Rectal smooth muscle tissue (tissue), 1 donor: ENCODE measurements around the gene CD53.
"Not testable (repeated sequence)": the region's sequence is repeated elsewhere in the genome, so short reads cannot be mapped to it uniquely, and the experiment has no call there.

Experiments used
- H3K27ac ChIP-seq: one replicate; pipeline ENCODE4 v1.7.0; 2013; ENCODE audit warnings: low read depth, low read length, inconsistent platforms
- H3K27me3 ChIP-seq: one replicate; pipeline ENCODE4 v1.7.0; 2013; ENCODE audit warnings: low read length; ENCODE audit not compliant: control insufficient read depth, insufficient read depth
- H3K36me3 ChIP-seq: one replicate; pipeline ENCODE4 v1.7.0; 2013; ENCODE audit warnings: low read length; ENCODE audit not compliant: control insufficient read depth, insufficient read depth
- H3K4me1 ChIP-seq: one replicate; pipeline ENCODE4 v1.7.0; 2013; ENCODE audit warnings: low read length; ENCODE audit not compliant: control insufficient read depth, insufficient read depth
- H3K4me3 ChIP-seq: one replicate; pipeline ENCODE4 v1.7.0; 2013; ENCODE audit warnings: low read length
- H3K9ac ChIP-seq: one replicate; pipeline ENCODE4 v1.7.0; 2013; ENCODE audit warnings: low read length

CD53 gene

GRCh38 chr1:110860620-110861019 is 12.3 kb upstream of the CD53 start:
- H3K27me3 ChIP-seq, H3K36me3 ChIP-seq, H3K4me1 ChIP-seq, H3K27ac ChIP-seq, H3K9ac ChIP-seq, H3K4me3 ChIP-seq: not testable (repeated sequence)

GRCh38 chr1:110861942-110862341 is 11.0 kb upstream of the CD53 start:
- H3K9ac ChIP-seq, H3K27me3 ChIP-seq, H3K4me1 ChIP-seq, H3K4me3 ChIP-seq, H3K27ac ChIP-seq, H3K36me3 ChIP-seq: not testable (repeated sequence)

- Histone ChIP-seq H3K4me3 (no peak overlapping the region), H3K9ac (no peak overlapping the region), H3K27me3 (no peaks in the 10 kb centered on the region), H3K27ac (no peak overlapping the region), H3K4me1 (no peaks in the 10 kb centered on the region), H3K36me3 (no peaks in the 10 kb centered on the region)
Measured at GRCh38 chr1:110864287-110864686, 8.7 kb upstream of the CD53 start.

GRCh38 chr1:110870721-110871388 is 2.1 kb upstream of the CD53 start:
- Histone ChIP-seq H3K4me3 (no peak overlapping the region), H3K27ac (no peak overlapping the region), H3K9ac (no peak overlapping the region), H3K36me3 (no peaks in the 10 kb centered on the region), H3K27me3 (no peaks in the 10 kb centered on the region), H3K4me1 (no peaks in the 10 kb centered on the region)

- H3K27ac ChIP-seq: no peak overlapping the region
- no peak overlapping the region for H3K4me3 ChIP-seq
- no peaks in the 10 kb centered on the region for H3K36me3 ChIP-seq
- H3K9ac ChIP-seq: no peak overlapping the region
- H3K4me1 ChIP-seq: no peaks in the 10 kb centered on the region
- no peaks in the 10 kb centered on the region for H3K27me3 ChIP-seq
Measured at GRCh38 chr1:110872366-110872744, 593 bp upstream of the CD53 start.

- Histone ChIP-seq H3K36me3 (no peaks in the 10 kb centered on the region), H3K9ac (no peak overlapping the region), H3K27ac (no peak overlapping the region), H3K4me1 (no peaks in the 10 kb centered on the region), H3K27me3 (no peaks in the 10 kb centered on the region), H3K4me3 (peak overlapping the region; percentile 58)
Measured at GRCh38 chr1:110873856-110874255, 908 bp downstream of the CD53 start.

- no peak overlapping the region for H3K27ac ChIP-seq
Measured at GRCh38 chr1:110874324-110875215, 1.6 kb downstream of the CD53 start.

GRCh38 chr1:110875216-110875731 is 2.3 kb downstream of the CD53 start:
- Histone ChIP-seq H3K27ac (no peak overlapping the region), H3K36me3 (no peaks in the 10 kb centered on the region), H3K4me3 (peak overlapping the region; percentile 58), H3K9ac (no peak overlapping the region), H3K4me1 (no peaks in the 10 kb centered on the region), H3K27me3 (no peaks in the 10 kb centered on the region)

More at GRCh38 chr1:110874324-110875215, 1.6 kb downstream of the CD53 start:
- Histone ChIP-seq H3K9ac (no peak overlapping the region), H3K36me3 (no peaks in the 10 kb centered on the region), H3K27me3 (no peaks in the 10 kb centered on the region), H3K4me3 (peak overlapping the region; percentile 58), H3K4me1 (no peaks in the 10 kb centered on the region)

GRCh38 chr1:110876748-110877341 is 3.9 kb downstream of the CD53 start:
- Histone ChIP-seq H3K4me3 (no peak overlapping the region), H3K36me3 (no peaks in the 10 kb centered on the region), H3K27ac (no peak overlapping the region), H3K9ac (no peak overlapping the region), H3K27me3 (no peaks in the 10 kb centered on the region), H3K4me1 (no peaks in the 10 kb centered on the region)

- H3K4me3 ChIP-seq: no peak overlapping the region
- no peak overlapping the region for H3K27ac ChIP-seq
- no peaks in the 10 kb centered on the region for H3K4me1 ChIP-seq
Measured at GRCh38 chr1:110877364-110877763, 4.4 kb downstream of the CD53 start.

GRCh38 chr1:110877776-110878175 is 4.8 kb downstream of the CD53 start:
- H3K4me1 ChIP-seq: no peaks in the 10 kb centered on the region
- no peak overlapping the region for H3K9ac ChIP-seq
- no peak overlapping the region for H3K27ac ChIP-seq
- no peaks in the 10 kb centered on the region for H3K36me3 ChIP-seq
- H3K27me3 ChIP-seq: no peaks in the 10 kb centered on the region
- H3K4me3 ChIP-seq: peak overlapping the region; percentile 21

More at GRCh38 chr1:110877364-110877763, 4.4 kb downstream of the CD53 start:
- Histone ChIP-seq H3K9ac (no peak overlapping the region), H3K27me3 (no peaks in the 10 kb centered on the region), H3K36me3 (no peaks in the 10 kb centered on the region)

GRCh38 chr1:110878591-110878990 is 5.6 kb downstream of the CD53 start:
- no peaks in the 10 kb centered on the region for H3K36me3 ChIP-seq
- no peaks in the 10 kb centered on the region for H3K4me1 ChIP-seq
- H3K4me3 ChIP-seq: no peak overlapping the region
- H3K27me3 ChIP-seq: no peaks in the 10 kb centered on the region
- H3K27ac ChIP-seq: no peak overlapping the region
- no peak overlapping the region for H3K9ac ChIP-seq
